ENCODE data around the gene ALKBH7. TPM values are rescaled to one million over a fixed set of nuclear protein-coding genes. Genes with fewer than 3 reads are reported as not detected.
A peak's percentile ranks its signal among the peaks of the same experiment; 100 is the strongest.

The ALKBH7 gene
- 154 and 179 TPM in 2 replicates for polyA plus RNA-seq
- 53.3 and 63.1 TPM in 2 replicates for polyA minus RNA-seq

- H3K36me3 ChIP-seq (ENCODE audit: insufficient read depth, low read length): no peaks in the 10 kb centered on the region
- peak within 1 kb of the TSS; percentile 97 for H3K27ac ChIP-seq (ENCODE audit: low read length)
- H3K9ac ChIP-seq (ENCODE audit: low read length): peak within 1 kb of the TSS; percentile 94
- peak within 1 kb of the TSS; percentile 73 for H3K4me2 ChIP-seq (ENCODE audit: low read length)
- no peaks in the 10 kb centered on the region for H3K9me3 ChIP-seq (ENCODE audit: low read length)
- H4K20me1 ChIP-seq (ENCODE audit: insufficient read depth): no peaks in the 10 kb centered on the region
- H3F3A ChIP-seq (ENCODE audit: insufficient read depth, low read length, poor library complexity, severe bottlenecking): no peaks in the 10 kb centered on the region
- H3K9me2 ChIP-seq (ENCODE audit: insufficient read depth, low read length): no peaks in the 10 kb centered on the region
- no peaks in the 10 kb centered on the region for H3K79me2 ChIP-seq (replicated peaks; ENCODE audit: insufficient read depth, low read length)
- H2AFZ ChIP-seq (ENCODE audit: low read depth, low read length): peak within 1 kb of the TSS; percentile 77
- no peaks in the 10 kb centered on the region for H3K27me3 ChIP-seq (ENCODE audit: insufficient read depth, low read depth, low read length)
- peak; percentile 61 for TF ChIP-seq CTCF (IDR thresholded peaks at IDR 0.05; ENCODE audit: poor library complexity, severe bottlenecking)
- TF ChIP-seq MXI1 (conservative IDR thresholded peaks at IDR 0.05; ENCODE audit: poor library complexity, severe bottlenecking): peak; percentile 71
- TF ChIP-seq SMC3 (conservative IDR thresholded peaks at IDR 0.05; ENCODE audit: poor library complexity): peak; percentile 64
- TF ChIP-seq EZH2 (IDR thresholded peaks at IDR 0.05; ENCODE audit: borderline replicate concordance, insufficient read depth, low read length, poor library complexity, severe bottlenecking): no peak
- peak; percentile 61 for TF ChIP-seq RAD21 (conservative IDR thresholded peaks at IDR 0.05)
- TF ChIP-seq TAF1 (IDR thresholded peaks at IDR 0.05; ENCODE audit: low read depth): peak; percentile 94
- peak; percentile 68 for TF ChIP-seq EP300 (conservative IDR thresholded peaks at IDR 0.05; ENCODE audit: poor library complexity, severe bottlenecking)
- TF ChIP-seq REST (IDR thresholded peaks at IDR 0.05; ENCODE audit: borderline replicate concordance): peak; percentile 95
- peak; percentile 90 for TF ChIP-seq POLR2AphosphoS5 (IDR thresholded peaks at IDR 0.05)
- peak within 1 kb of the TSS; percentile 78 for H3K4me3 ChIP-seq (ENCODE audit: low read length)
Observed at GRCh38 chr19:6372594-6373095, at the start of gene ALKBH7. ALKBH7 (plus strand) TSS chr19:6372794; CDS start chr19:6372821, 27 bp downstream.

GRCh38 chr19:6324757-6325156 lies 47.8 kb upstream of the ALKBH7 start:
- Histone ChIP-seq H3K9me3 (ENCODE audit: low read length) (no peaks in the 10 kb centered on the region), H3K36me3 (ENCODE audit: insufficient read depth, low read length) (no peaks in the 10 kb centered on the region), H3K4me2 (ENCODE audit: low read length) (no peak overlapping the region), H3K27ac (ENCODE audit: low read length) (no peak overlapping the region), H3K9me2 (ENCODE audit: insufficient read depth, low read length) (no peaks in the 10 kb centered on the region), H3K79me2 (replicated peaks; ENCODE audit: insufficient read depth, low read length) (no peaks in the 10 kb centered on the region), H3K4me3 (ENCODE audit: low read length) (no peak overlapping the region), H4K20me1 (ENCODE audit: insufficient read depth) (no peaks in the 10 kb centered on the region), H3K9ac (ENCODE audit: low read length) (no peak overlapping the region), H3F3A (ENCODE audit: insufficient read depth, low read length, poor library complexity, severe bottlenecking) (no peaks in the 10 kb centered on the region), H3K27me3 (ENCODE audit: insufficient read depth, low read depth, low read length) (no peaks in the 10 kb centered on the region), H2AFZ (ENCODE audit: low read depth, low read length) (no peak overlapping the region)
- TF ChIP-seq MXI1 (conservative IDR thresholded peaks at IDR 0.05; ENCODE audit: poor library complexity, severe bottlenecking) (no peak), EZH2 (IDR thresholded peaks at IDR 0.05; ENCODE audit: borderline replicate concordance, insufficient read depth, low read length, poor library complexity, severe bottlenecking) (no peak), SMC3 (conservative IDR thresholded peaks at IDR 0.05; ENCODE audit: poor library complexity) (no peak), EP300 (conservative IDR thresholded peaks at IDR 0.05; ENCODE audit: poor library complexity, severe bottlenecking) (no peak), CTCF (IDR thresholded peaks at IDR 0.05; ENCODE audit: poor library complexity, severe bottlenecking) (no peak), TAF1 (IDR thresholded peaks at IDR 0.05; ENCODE audit: low read depth) (no peak), POLR2AphosphoS5 (IDR thresholded peaks at IDR 0.05) (no peak), RAD21 (conservative IDR thresholded peaks at IDR 0.05) (no peak), REST (IDR thresholded peaks at IDR 0.05; ENCODE audit: borderline replicate concordance) (no peak)
